ENCODE data around the gene GNS. TPM values are rescaled to one million over a fixed set of nuclear protein-coding genes. Genes with fewer than 3 reads are reported as not detected.
"Not testable (repeated sequence)": the region's sequence is repeated elsewhere in the genome, so short reads cannot be mapped to it uniquely, and the experiment has no call there.

The GNS gene
- total RNA-seq, 1 donor from 2014 or later = 86.6 TPM

DNA sequence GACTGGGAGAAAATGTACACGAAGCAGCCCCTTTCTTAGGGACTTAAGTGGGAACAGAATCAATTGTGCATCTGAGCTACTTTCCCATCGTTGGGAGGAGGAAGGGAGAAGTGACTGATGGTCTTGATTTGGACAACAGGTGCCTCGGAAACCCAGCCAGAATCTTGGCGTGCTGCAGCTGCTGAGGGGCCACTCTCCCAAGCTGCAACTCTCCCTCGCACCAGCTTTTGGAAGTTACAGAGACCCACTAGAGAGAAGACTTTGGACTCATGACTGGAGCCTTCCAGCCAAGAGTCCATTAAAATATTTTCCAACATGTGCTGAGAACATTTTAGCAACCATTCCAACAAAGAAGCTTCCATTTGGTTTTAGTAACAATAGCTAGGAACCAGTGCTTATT is 52.3 kb downstream of the GNS start:
- intact Hi-C loops (cut with DNase I) = no loop called here
- DNase-seq (ENCODE audit: low spot score) = no peak

DNA sequence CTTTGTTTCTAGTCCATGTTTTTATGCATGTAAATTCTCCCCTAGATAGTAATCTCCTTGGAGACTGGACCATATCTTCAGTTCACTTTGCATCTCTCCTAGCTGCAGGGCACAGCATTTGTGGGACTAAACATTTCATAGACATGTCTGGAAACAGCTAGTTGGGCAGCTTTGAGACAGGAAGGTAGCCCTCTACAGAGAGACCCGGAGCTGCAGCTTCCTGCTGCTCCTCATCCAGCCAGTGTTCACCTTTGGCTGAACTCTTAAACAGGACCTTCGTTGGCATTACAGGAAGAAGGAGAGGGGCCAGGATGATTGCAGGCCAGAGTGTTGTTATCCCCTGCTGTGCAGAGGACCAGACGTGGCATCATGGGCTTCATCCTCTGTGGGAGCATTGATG is 52.9 kb downstream of the GNS start:
- intact Hi-C loops (cut with DNase I) = no loop called here
- no peak for DNase-seq (ENCODE audit: low spot score)

DNA sequence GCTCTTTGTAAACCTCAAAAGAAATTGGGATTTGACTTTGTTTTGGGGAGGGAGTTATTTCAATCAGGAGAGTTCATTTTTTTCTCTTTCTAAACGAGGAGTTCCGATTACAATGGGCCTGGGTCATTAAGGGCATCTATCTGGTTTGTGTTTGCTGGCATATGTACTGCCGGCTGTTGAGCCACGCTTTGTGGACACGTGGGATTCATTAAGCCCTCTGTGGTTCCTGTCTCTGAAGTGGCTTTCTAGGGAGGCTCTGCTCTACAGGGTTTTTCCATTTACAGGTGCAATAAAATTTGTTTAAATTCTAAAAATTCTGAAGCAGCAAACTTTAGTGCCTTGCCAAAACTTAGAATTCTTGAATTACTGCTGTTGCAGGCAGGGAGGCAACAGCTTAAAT is 57.9 kb downstream of the GNS start:
- DNase-seq (ENCODE audit: low spot score) = no peak
- intact Hi-C loops (cut with DNase I) = no loop called here

DNA sequence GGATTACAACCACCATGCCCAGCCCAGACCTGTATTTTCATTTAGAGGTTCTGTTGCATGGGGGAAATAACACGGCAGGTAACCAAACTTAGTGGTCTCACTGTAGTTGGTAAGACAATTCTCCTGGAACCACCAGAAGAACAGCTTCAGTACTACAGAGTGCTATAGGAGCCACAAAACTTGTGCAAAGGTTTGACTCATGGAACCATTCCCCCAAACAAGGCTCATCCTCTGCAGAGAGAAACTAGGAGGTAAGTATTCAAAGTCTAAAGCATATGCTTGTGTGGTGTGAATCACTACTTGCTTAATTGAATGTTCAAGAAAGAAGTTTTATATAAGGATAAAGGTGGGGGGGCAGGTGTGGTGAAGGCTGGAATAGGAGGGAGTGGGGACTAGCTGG is 58.7 kb downstream of the GNS start:
- intact Hi-C loops (cut with DNase I) = no loop called here
- DNase-seq (ENCODE audit: low spot score) = no peak

DNA sequence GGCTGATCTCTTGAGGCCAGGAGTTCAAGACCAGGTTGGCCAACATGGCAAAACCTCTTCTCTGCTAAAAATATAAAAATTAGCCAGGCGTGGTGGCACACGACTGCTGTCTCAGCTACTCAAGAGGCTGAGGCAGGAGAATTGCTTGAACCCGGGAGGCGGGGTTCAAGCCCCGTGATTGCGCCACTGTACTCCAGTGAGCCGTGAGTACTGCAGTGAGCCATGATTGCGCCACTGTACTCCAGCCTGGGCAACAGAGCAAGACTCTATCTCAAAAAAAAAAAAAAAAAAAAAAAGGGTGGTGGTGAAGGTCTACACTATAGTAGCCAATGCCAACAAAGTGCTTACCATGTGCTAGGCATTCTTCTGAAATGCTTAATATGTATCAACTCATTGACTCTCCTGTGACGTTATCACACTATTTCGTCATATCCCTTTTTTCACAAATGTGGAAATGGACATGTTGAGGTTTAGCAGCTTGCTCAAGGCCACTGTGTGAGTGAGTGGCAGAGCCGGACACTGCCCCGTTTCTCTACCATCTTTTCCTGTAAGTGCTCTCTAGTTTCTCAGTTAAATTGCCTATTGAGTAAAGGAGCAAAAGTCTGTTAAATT is 59.6 kb downstream of the GNS start:
- DNase-seq (ENCODE audit: low spot score) = no peak
- intact Hi-C loops (cut with DNase I) = no loop called here

DNA sequence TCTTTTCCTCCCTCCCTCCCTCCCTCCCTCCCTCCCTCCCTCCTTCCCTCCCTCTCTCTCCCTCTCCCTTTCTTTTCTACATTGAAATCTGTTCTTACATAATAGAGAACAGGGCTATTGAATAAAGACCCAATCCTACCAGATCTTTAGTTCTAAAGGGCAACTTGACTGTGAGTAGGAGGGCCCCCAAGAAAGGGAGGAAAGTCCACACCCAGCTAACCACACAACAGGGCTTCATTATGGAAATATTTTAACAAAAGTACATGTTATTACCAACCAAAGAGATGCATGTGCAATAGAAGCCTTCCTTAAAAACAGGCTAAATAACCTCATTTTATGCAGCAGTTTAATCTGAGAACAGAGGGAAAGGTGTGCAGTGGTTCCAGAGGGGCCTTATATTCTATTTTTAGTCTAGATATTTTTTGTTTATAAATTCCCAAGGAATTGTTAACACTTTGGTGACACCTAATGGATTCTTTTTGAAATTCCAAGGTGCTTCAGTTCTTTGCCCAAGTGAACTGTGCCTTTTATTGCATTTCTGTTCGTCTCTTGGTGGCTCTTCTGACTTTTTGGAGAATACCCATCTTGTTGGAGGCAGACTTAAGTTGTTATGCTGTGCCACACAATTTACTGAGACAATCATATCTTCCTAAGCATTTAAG is 63.0 kb downstream of the GNS start:
- intact Hi-C loops (cut with DNase I) = loop anchor here (1.0 kb wide), 1 partner anchor 147 kb away; no protein-coding TSS in a partner anchor

DNA sequence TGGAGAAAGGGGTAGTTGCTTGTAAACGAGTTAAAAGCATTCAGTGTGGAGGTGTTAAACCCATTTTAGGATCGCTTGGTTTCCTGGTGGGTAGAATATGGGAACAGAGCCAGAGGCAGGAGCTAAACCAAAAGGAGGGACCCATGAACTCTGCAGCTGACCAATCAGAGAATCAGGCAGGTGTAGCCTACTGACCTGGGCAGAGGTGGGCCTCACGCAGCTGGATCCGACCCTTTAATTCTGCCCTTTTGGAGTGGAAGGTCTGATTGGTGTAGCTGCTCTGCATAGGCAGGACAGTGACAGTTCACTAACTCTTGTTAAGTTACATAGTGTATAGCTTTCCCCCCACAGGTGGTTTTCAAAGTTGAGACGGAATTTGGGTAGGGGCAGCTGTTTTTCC is 63.7 kb downstream of the GNS start:
- DNase-seq (ENCODE audit: low spot score) = no peak
- intact Hi-C loops (cut with DNase I) = no loop called here

More for the DNA sequence above, 63.0 kb downstream of the GNS start:
- no peak for DNase-seq (ENCODE audit: low spot score)

DNA sequence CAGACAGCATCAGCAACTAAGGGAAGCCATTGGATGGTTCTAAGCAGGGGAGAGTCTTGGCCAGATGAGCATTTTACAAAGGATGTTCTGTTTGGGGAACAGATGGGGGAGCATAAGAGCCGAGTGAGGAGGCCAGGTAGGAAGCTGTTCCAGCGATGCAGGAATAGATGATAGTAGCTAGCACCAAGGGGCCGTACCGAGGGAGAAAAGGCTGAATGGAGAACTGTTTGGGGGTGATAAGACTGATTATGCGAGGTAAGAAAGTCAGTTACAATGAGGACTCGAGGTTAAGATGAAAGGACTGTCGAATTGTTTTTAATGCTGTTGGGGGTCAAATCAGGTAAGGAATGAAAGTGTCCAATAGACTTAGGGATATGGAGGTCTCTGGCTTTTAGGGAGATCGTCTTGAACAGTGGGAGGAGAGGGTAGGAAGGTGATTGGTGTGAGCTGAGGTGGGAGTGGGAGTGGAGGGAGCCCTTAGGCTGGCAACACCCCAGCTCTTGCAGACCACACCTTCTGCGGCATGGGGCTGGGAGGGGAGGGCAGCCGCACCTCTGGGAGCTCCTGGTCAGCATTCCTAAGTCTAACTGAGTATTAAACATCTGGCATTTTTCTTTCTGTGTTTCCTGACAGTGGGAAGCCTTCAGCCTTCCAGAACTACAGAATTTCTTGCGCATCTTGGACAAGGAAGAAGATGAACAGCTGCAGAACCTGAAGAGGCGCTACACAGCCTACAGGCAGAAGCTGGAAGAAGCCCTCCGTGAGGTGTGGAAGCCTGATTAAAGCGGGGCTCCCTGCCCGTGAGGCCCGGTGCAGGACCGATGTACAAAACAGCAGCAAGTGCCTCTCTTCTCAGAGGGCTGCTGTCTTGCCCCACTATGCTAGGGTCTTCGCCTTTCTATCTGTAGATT is 64.8 kb downstream of the GNS start:
- no peak for DNase-seq (ENCODE audit: low spot score)
- intact Hi-C loops (cut with DNase I) = no loop called here

DNA sequence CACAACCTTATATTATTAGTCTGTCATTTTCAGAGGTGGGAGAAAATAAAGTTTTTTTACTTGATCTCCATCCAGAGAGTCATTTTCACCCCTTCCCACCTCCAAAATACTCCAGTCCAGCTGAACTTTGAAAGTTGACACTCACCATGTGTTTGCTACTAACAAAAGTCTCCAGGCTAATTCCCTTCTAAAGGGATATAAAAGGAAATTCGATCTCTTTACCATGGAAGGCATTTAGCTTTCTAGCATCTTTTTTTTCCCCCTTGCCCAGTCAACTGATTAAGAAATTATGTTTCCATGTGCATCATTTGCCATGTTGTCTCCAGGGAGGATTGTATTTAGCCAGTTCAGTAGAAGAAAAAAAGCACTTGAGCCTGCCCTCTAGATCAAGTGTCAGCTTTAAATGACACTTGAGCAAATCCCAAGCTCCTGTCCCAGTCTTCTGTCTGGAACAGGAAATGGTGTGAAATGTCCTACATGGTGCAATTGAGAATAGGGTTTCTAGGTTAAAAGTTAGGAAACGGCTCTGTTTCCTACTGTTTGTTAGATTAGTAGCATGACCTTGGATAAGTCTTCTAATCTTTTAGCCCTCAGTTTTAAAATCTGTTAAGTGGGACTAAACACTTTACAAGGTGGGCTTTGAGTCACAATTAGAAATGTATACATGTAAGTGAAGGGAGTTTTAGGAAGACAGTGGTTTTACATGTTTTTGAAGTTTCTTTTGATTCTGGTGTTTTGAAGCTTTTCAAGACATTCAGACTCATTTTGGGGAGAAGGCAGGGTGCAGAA is 67.2 kb downstream of the GNS start:
- intact Hi-C loops (cut with DNase I) = no loop called here
- DNase-seq (ENCODE audit: low spot score) = no peak

DNA sequence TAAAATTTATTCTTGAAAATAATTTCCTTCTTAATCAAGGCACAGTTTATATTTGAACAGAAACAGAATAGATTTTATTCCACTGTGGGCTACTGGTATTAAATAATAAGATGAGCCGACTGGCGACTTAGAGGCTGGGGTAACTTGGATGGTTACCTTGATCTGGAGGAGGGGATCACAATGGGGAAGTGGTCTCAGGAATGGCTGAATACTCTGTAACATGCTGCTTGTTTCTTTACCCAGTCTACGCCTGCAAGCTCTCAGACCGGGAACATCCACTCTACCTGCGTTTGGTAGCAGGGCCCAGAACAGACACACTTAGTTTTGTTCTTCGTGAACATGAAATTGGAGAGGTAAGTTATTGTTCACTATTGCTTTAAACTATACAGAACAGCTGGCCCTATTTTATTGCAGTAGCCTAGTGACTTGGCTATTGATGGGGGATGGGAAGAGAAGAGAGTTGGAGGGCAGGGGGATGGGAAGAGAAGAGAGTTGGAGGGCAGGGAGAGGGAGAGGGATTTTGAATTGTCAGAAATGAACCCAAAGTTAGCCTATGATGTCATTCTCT is 67.9 kb downstream of the GNS start:
- intact Hi-C loops (cut with DNase I) = no loop called here
- no peak for DNase-seq (ENCODE audit: low spot score)

DNA sequence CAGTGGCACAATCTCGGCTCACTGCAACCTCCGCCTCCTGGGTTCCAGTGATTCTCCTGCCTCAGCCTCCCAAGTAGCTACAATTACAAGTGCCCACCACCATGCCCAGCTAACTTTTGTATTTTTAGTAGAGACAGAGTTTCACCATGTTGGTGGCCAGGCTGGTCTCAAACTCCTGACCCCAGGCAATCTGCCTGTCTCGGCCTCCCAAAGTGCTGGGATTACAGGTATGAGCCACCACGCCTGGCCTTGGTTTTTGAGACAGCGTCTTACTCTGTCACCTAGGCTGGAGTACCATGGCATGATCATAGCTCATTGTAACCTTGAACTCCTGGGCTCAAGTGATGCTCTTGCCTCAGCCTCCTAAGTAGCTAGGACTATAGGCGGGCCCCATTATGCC is 69.0 kb downstream of the GNS start:
- DNase-seq (ENCODE audit: low spot score); intact Hi-C loops (cut with DNase I): not testable (repeated sequence)

DNA sequence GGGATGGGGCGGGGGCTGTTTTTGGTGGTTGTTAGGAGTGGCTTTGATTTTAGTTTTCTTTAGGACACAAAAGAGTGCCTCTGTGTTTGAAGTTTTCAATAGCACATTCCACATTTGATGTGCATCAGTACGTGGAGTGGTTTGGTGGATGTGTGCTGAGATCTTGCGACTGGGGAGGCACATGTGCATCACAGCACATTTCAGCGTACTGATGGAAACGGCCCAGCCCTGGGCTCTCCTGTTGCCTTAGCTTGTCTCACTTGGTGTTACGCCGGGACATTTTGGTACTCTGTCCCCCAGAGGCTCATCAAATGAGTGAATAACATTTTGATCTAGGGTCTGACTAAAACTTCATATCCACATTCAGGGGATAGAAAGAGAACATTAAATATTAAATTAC is 70.5 kb downstream of the GNS start:
- intact Hi-C loops (cut with DNase I) = no loop called here
- DNase-seq (ENCODE audit: low spot score) = no peak

DNA sequence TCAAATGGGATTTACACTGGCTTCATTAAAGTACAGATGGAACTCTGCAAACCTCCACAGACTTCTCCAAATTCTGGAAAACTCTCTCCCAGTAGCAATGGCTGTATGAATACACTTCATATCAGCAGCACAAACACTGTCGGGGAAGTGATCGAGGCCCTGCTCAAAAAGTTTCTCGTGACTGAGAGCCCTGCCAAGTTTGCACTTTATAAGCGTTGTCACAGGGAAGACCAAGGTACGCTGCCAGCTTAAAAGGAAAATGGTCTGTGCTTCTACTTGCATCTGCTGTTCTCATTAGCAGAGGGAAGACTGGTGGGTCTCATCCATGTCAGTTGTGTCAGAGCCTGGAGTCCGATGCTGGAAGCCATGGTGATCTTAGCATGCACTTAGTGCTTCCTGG is 71.0 kb downstream of the GNS start:
- intact Hi-C loops (cut with DNase I) = no loop called here

DNA sequence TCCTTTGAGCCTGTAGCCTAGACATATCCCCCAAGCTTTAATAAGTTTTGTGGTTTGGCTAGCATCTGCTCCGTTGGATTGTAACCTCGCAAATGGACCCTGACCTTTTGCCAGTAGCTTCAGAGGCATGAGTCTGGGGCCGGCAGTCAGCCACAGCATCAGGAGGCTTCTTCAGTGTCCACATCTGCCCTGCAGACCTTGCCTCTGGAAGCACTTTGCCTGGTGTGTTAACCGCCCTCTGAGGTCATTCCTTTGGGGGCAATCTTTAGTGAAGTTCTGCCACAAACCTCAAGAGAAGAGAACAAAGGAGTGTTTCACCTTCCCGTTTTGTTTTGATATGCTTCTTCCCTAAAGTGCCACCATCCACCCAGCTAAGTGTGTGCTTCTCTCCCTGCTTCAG is 71.4 kb downstream of the GNS start:
- intact Hi-C loops (cut with DNase I) = no loop called here

More for the DNA sequence above, 71.0 kb downstream of the GNS start:
- DNase-seq (ENCODE audit: low spot score) = no peak

DNA sequence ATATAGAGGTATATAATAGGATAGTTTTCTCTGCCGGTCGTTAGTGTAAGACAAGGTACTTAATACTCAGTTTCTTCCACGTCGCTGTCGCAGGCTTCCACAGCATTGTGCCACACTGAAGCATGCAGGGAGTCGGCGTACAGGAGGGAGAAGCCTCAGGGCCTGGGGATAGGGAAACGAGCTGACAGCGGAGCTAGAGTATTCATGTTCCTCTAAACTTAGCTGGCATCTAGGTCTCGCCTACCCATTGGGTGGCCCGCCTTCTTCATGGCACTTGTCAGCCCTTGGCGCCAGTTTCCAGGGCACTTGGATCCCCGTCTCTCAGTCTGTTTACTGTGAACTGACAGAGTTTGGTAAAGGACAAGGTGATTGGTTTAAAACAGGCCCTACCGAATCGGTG is 73.6 kb downstream of the GNS start:
- intact Hi-C loops (cut with DNase I) = no loop called here
- DNase-seq (ENCODE audit: low spot score) = no peak

More for the DNA sequence above, 71.4 kb downstream of the GNS start:
- DNase-seq (ENCODE audit: low spot score) = no peak

DNA sequence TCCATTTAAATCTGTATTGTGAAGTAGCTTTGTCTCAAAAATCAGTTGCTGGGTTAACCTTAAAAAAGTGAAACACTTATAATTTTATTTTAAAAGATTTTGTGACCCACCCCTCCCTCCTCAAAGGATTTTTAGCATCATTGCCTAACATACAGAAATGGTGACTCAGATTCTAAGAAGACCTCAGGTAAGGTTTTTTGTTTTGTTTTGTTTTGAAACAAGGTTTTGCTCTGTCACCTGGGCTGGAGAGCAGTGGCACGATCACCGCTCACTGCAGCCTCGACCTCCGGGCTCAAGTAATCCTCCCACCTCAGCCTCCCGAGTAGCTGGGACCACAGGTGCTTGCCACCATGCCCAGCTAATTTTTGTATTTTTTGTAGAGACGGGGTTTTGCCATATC is 74.2 kb downstream of the GNS start:
- intact Hi-C loops (cut with DNase I) = no loop called here
- DNase-seq (ENCODE audit: low spot score) = no peak

DNA sequence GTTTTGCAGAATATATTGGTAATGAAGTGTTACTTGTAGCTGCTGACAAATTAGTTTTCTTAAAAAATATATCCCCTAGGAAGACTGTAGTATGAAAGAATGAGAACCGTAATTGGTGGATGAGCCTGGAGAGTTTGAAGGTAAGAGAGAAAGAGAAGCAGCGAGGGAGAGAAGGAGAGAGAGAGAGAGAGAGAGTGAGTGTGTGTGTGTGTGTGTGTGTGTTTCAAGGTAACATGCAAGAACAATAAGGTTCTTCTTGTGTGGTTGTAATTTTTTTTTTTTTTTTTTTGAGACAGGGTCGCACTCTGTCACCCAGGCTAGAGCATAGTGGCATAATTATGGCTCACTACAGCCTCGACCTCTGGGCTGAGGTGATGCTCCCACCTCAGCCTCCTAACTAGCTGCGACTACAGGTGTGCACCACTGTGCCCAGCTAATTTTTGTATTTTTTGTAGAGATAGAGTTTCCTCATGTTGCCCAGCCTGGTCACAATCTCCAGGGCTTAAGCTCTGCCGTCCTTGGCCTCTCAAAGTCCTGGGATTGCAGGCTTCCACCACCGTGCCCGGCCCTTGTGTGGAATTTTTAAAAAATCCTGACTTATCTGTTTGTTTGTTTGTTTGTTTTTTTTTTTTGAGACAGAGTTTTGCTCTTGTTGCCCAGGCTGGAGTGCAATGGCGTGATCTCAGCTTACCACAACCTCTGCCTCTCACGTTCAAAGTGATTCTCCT is 75.2 kb downstream of the GNS start:
- intact Hi-C loops (cut with DNase I) = loop anchor here (5.0 kb wide), 1 partner anchor 57 kb away; no protein-coding TSS in a partner anchor
- peak; percentile 65 for DNase-seq (ENCODE audit: low spot score)

DNA sequence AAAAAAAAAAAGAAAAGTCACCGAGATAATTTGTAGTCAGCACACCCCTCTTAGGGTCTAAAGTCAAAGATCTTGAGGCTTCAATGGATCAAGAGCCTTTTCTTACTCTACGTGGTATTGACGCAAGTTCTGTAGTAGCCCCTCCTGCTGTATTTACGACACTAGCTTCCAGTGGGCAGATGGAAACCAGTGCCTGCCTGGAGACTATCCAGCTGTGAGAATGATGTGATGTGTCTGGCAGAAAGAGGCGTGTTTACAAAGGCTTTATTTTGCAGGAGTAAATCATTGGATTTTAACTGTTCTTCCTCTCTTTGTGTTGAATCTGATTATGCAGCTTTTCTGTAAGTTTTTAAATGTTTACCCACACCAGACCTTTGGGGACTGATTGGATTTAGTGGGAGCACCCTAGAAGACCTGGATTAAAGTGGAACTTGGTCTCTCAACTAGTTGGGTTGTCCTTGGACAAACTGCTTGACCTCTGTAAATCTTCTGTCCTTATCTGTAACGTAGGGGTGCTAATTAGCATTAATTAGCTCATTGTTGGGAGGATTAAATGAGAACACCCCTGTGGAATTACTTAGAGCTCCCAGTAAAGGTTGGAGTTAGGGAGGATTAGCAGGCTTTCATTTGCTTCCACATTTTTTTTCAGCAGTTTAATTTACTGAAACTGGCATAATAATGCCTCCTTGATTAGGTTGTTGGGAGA is 76.5 kb downstream of the GNS start:
- peak; percentile 72 for DNase-seq (ENCODE audit: low spot score)
- intact Hi-C loops (cut with DNase I) = loop anchor here (5.0 kb wide), 1 partner anchor 55 kb away; no protein-coding TSS in a partner anchor
